Hematopoietic multipotent progenitor cell treated with erythropoietin and hydrocortisone succinate and interleukin-3 and kit ligand, for 4 days (in vitro differentiated cells): ENCODE data around the gene INHBC.

Source experiments
- DNase-seq: peaks from one replicate; pipeline ENCODE4 v3.0.0-alpha.2; 2015

Gene INHBC

DNA sequence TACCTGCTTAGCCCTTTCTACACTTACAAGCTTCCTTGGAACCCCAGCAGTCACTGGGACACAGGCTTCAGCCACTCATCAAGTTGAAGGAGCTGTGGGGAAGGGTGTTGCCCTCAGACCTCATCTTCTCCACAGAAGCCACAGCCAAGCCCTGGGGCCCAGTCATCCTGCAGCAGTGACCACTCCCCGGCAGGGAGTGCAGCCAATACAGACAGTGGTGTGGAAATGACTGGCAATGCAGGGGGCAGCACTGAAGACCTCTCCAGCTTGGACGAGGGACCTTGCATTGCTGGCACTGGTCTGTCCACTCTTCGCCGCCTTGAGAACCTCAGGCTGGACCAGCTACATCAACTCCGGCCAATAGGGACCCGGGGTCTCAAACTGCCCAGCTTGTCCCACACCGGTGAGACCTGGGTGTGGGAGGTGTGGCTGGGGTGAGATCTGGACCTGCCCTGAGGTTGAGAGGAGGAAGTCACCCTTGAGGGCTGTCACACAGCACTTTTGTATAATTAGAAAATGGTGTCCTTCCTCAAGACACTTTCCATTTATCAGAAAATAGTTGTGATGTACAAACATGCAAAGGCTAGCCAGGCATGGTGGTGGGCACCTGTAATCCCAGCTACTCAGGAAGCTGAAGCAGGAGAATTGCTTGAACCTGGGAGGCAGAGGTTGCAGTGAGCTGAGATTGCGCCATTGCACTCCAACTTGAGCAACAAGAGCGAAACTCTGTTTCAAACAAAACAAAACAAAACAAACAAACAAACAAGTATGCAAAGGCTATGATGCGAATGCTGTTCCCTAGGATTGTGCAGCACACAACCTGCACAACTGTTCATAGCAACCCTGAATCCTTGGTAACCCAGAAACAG lies 34.9 kb downstream of the INHBC start:
- DNase-seq, result peak; percentile 53

- no peak for DNase-seq
Measured at GRCh38 chr12:57470286-57470969, 35.8 kb downstream of the INHBC start.

GRCh38 chr12:57470970-57471656 lies 36.5 kb downstream of the INHBC start:
- no peak for DNase-seq

DNA sequence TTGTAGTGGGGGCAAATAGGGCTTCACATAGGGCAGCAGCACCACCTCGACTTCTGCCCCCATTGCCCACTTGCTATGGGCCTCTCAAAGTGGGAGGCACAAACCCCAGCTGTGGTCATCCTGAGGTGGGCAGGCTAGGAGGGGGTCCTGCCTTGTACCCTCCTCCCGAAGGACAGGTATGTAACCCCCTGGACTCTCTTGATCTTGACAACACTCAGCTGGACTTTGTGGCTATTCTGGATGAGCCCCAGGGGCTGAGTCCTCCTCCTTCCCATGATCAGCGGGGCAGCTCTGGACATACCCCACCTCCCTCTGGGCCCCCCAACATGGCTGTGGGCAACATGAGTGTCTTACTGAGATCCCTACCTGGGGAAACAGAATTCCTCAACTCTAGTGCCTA lies 37.1 kb downstream of the INHBC start:
- DNase-seq, result no peak

GRCh38 chr12:57472391-57472790 lies 37.8 kb downstream of the INHBC start:
- no peak for DNase-seq

DNA sequence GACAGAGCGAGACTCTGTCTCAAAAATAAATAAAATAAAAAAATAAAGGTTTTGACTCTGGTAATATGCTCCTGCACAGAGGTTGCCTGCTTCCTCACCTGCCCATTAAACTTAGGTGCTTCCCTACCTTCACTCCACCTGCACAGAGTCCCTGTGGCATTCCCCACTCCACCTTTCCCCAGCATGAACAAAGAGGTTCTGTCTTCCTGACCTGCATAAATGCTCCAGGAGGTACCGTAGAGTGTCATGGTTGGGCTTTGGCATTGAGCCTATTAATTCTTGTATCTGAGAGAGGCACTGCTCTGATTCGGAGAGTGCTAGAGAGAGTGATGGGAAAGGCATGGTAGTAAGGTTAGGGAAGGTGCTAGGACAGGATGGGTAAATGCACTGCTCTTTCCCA lies 38.8 kb downstream of the INHBC start:
- DNase-seq, result no peak

- DNase-seq, result no peak
Measured at GRCh38 chr12:57473886-57474285, 39.3 kb downstream of the INHBC start.

- DNase-seq, result no peak
Measured at GRCh38 chr12:57474430-57474829, 39.8 kb downstream of the INHBC start.

DNA sequence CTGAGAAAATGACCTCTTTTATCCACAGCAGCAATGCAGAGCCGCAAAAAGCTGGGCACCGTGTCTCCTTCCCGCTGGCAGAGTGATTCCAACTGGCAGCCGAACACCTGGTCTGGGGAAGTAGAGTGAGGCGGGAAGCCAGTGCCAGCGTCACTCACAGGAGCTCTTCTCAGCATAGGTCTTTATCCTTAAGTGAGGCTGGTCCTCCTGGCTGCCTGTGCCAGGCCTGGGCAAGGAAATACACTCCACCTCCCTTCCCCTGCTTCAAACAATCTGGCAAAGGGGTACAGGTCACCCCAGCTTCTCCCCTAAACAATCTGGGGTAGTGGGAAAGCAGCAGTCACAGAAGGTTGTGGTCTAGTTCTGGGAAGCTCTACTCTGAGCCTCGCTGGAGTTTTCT lies 40.3 kb downstream of the INHBC start:
- no peak for DNase-seq

DNA sequence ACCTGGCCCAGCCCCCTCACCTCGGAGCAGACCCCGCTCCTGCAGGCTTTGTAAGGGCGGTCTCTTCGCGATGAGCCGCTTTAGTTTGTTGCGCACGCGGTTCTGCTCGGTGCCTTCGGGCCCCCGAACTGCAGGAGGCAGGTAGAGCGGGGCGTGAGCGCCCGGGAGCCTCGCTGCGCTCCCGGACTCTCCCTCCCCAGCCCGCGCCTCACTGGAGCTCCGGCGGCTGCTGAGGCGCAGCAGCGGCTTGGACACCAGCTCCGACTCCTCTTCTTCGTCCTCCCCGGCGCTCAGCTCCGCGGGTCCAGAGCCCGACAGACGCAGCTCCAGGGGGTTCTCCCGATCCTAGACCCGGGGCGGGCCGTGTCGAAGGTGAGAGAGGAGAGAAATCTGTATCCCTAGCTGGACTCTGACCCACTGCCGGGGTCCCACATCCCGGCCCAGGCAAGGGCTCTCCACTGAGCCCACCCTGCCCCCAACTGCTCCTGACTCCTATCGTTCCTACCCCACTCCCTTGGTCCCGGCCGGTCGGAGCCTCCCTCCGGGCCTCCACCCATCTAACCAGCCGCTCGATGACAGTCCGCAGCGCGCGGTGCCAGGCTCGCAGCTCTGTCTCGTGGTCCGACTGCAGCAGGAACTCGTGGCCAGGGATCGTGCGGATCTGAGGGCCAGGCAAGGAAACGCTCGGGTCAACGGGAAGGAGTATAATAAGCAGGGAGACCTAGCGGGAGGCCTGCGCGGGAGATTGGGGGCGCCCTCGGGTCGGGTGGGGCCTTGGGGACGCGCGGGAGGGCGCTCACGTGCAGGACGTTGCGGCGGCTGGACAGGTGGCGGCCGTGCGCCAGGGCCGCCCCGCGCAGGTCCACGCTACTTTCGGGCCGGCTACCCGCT lies 40.9 kb downstream of the INHBC start:
- DNase-seq, result peak; percentile 49

- DNase-seq, result peak; percentile 87
Measured at GRCh38 chr12:57476162-57476992, 41.8 kb downstream of the INHBC start.

DNA sequence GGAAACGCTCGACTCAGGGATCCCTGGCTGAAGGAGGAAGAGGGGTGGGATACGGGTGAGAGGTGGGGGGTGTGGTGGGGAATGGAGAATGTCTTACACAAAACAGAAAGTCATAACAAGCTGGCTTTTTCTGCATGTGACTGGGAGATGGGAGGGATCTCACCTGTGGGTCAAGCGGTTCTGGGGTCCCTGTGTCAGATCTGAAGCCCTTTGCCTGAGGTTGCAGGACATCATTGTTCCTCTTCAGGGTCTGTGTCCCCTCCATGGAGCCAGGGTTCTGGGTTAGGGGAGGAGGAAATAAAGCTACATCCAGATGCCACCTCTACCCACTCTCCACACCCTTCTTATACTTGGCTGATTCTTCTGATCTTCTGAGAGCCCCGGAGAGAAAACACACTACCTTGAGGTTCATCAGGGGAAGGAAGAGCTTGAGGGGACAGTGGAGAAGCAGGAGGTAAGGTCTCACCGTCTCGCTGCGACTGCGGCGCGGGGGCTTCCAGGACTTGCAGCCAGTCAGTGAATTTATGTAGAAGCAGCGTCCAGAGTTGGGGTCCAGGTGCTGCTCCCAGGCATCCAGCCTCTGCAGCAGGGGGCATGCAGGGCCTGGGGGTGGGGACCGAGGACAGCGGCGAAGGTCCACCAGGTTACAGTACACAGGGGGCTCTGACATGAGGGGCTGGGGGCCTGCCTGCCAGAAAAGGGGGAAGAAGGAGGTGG lies 42.6 kb downstream of the INHBC start:
- no peak for DNase-seq

- peak; percentile 82 for DNase-seq
Measured at GRCh38 chr12:57477710-57478681, 43.4 kb downstream of the INHBC start.

DNA sequence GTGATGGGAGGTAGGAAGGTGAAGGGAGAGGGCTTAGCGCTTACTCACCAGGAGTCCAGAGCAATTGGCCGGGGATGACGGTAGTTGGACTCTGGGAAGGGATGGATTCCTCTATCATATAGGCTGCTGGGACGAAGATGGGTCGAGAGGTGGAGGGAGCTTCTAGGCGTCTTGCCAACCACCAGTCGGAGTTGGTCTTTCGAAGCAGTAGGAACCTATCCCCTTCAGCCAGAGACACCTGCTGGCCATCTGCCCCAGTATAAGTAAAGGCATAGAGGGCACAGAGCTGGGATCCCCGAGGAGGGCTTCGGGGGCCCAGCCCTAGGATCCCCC lies 44.4 kb downstream of the INHBC start:
- no peak for DNase-seq

GRCh38 chr12:57479376-57480115 lies 45.0 kb downstream of the INHBC start, which contains the start of gene ARHGAP9:
TSS of gene ARHGAP9 (minus strand) at chr12:57479866. CDS start at chr12:57479406, 460 bp downstream.
- DNase-seq, result peak; percentile 65

- DNase-seq, result no peak
Measured at GRCh38 chr12:57481671-57482070, 47.1 kb downstream of the INHBC start.

- no peak for DNase-seq
Measured at GRCh38 chr12:57483466-57483865, 48.9 kb downstream of the INHBC start.

DNA sequence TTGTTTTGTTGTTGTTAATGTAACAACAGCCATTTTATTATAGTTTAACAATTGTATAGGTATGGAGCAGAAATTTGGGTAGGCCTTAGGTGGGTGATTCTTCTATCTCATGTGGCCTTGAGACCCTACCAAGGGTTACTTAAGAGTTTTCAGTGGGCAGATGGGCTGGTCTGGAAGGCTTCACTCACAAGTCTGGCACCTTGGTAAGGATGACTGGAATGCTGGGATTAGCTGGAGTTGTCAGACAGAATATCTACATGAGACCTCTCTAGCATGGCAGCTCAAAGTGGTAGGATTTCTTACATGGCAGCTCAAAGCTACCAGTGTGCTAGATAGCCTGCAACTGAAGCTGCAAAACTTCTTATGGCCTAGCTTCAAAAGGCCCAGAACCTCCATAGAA lies 51.1 kb downstream of the INHBC start:
- DNase-seq, result no peak

DNA sequence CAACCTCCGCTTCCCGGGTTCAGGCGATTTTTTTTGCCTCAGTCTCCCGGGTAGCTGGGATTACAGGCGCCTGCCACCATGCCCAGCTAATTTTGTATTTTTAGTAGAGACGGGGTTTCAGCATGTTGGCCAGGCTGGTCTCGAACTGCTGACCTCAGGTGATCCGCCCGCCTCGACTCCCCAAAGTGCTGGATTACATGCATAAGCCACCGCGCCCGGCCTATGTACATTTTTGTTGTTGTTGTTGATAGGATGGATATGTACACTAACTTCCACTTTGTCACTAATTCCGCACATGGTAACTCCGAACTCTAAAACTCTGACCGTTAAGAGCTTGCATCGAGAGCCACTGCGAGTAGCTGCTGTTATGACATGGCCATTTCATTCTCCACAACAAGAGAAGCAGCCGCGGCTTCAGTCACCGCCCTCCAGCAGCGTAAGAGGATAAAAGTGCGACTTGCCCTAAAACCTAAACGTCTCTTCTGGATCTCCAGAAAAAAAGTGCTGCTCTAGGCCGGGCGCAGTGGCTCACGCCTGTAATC lies 52.5 kb downstream of the INHBC start:
- DNase-seq, result no peak
